Gastroesophageal sphincter (tissue), 4 donors: ENCODE results near the gene SANBR. TPM values are rescaled to one million over a fixed set of nuclear protein-coding genes. Genes with fewer than 3 reads are reported as not detected.

ENCODE experiments used
- ATAC-seq: fragments of 150-250 bp; one replicate; pipeline ENCODE4 v1.9.1; 2016; ENCODE audit warnings: mild to moderate bottlenecking, moderate library complexity
- H3K27ac ChIP-seq, 4 donors: fragments of 200-600 bp; sonication (generic) in 3 of 4; 1 replicate in 3 of 4; 2 replicates in 1 of 4; pipeline ENCODE4 v1.5.1; 2016 to 2019
- H3K27me3 ChIP-seq: fragments of 200-600 bp; sonication (generic); one replicate; pipeline ENCODE4 v1.5.1; 2019
- H3K36me3 ChIP-seq, 2 donors: fragments of 200-600 bp; sonication (generic); one replicate each; pipeline ENCODE4 v1.5.1; 2019; ENCODE audit warnings: control low read depth in 1 of 2
- H3K4me1 ChIP-seq, 3 donors: fragments of 200-600 bp; sonication (generic); 1 replicate in 2 of 3; 2 replicates in 1 of 3; pipeline ENCODE4 v1.5.1; 2016 to 2019; ENCODE audit warnings: control low read depth in 2 of 3
- H3K4me3 ChIP-seq, 2 donors: fragments of 200-600 bp; sonication (generic); one replicate each; pipeline ENCODE4 v1.5.1; 2019; ENCODE audit warnings: mild to moderate bottlenecking in 1 of 2, moderate library complexity in 1 of 2
- H3K9me3 ChIP-seq, 3 donors: fragments of 200-600 bp; sonication (generic); one replicate each; pipeline ENCODE4 v1.5.1; 2017 to 2019; ENCODE audit warnings: control low read depth in 2 of 3
- EP300 ChIP-seq: sonication (generic); formaldehyde crosslinking; IDR thresholded peaks from one replicate; pipeline ENCODE4 v1.6.1; 2017; ENCODE audit warnings: antibody characterized with exemption, mild to moderate bottlenecking
- POLR2A ChIP-seq, 2 donors: fragments of 450-650 bp; IDR thresholded peaks; one replicate each; pipeline ENCODE4 v1.6.1; 2017; ENCODE audit warnings: antibody characterized with exemption in 2 of 2, mild to moderate bottlenecking in 2 of 2, moderate library complexity in 1 of 2
- POLR2AphosphoS5 ChIP-seq: sonication (generic); formaldehyde crosslinking; IDR thresholded peaks from one replicate; pipeline ENCODE4 v1.6.1; 2017; ENCODE audit warnings: antibody characterized with exemption
- WGBS, 2 donors: methylation state at CpG; one replicate each; pipeline ENCODE4 v1.1.5; 2018; ENCODE audit warnings: low coverage in 1 of 2; 5-methylcytosine and 5-hydroxymethylcytosine counted together
- total RNA-seq, 4 donors: library from RNA; depleted of rRNA; stranded (reverse); fragments of >200 nt; gene quantifications; one replicate each; pipeline ENCODE4 v1.1.0, GENCODE V29; 2016
- TF ChIP-seq, protein P1 (sequence below), 4 experiments: fragments of 200-600 bp in 2 of 4; fragments of 450-650 bp in 2 of 4; sonication (generic) in 1 of 4; IDR thresholded peaks; one replicate each; pipeline ENCODE4 v1.5.1; 2017 to 2019; ENCODE audit warnings: antibody characterized with exemption in 4 of 4, mild to moderate bottlenecking in 2 of 4, moderate library complexity in 2 of 4

SANBR gene
- total RNA-seq, 4 donors from 2014 or later, result 2.2 to 7.5 (median 5.8) TPM

DNA sequence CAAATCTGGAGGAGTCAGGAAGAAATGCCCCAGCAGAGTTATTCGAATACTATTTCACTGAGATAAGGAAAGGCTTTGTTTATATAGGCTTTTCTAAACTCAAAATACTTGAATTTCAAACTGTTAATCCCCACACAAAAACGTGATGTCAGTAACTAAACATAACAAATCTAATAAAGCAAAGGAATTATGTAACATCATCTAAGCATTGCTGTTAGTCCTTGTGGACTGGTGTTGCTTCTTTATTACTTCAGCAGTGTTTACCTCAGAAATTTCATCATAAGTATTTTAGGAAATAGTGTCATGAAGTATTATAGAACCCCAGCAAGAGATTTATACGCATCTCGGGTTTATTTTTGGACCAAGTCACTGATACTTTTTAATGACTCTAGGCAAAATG, 19.7 kb upstream of the SANBR start:
- Histone ChIP-seq H3K27ac (peak overlapping the region in 3 of 4 donors; percentile 8 to 63 (median 53)), H3K36me3 (peaks cover 0 to 37% of the 10 kb centered on the region in 2 donors), H3K4me1 (peaks cover 0 to 40% (median 11%) of the 10 kb centered on the region in 3 donors), H3K4me3 (no peak overlapping the region), H3K27me3 (no peaks in the 10 kb centered on the region), H3K9me3 (no peaks in the 10 kb centered on the region)
- WGBS, 2 donors, result 12 to 18% methylated on average over 4 of the region's 4 CpGs
- ATAC-seq, result peak; percentile 69
- TF ChIP-seq POLR2AphosphoS5 (no peak), POLR2A (IDR thresholded peaks at IDR 0.05) (no peak), EP300 (no peak)
- TF ChIP-seq, protein P1, sequence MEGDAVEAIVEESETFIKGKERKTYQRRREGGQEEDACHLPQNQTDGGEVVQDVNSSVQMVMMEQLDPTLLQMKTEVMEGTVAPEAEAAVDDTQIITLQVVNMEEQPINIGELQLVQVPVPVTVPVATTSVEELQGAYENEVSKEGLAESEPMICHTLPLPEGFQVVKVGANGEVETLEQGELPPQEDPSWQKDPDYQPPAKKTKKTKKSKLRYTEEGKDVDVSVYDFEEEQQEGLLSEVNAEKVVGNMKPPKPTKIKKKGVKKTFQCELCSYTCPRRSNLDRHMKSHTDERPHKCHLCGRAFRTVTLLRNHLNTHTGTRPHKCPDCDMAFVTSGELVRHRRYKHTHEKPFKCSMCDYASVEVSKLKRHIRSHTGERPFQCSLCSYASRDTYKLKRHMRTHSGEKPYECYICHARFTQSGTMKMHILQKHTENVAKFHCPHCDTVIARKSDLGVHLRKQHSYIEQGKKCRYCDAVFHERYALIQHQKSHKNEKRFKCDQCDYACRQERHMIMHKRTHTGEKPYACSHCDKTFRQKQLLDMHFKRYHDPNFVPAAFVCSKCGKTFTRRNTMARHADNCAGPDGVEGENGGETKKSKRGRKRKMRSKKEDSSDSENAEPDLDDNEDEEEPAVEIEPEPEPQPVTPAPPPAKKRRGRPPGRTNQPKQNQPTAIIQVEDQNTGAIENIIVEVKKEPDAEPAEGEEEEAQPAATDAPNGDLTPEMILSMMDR (IDR thresholded peaks at IDR 0.05), result no peak

DNA sequence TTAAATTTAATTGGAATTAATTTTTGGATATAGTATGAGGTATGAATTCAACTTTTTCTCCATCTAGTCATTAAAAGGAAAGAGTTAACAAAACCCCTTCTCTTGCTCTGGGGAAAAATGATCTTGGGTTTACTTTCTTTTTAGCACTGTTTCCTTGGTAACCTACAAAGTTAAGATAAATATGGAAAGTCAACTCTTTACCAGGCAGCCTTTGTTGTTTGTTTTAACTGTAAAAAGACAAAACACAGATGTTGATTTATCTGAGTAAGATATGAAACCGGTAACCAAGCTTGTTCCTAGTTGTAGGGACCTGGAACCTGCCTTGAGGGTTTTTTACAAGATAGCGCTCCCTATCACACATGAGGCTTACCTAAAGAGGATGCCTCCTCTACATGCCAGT, 10.1 kb upstream of the SANBR start:
- 25 to 46% methylated on average over 2 of the region's 2 CpGs for WGBS, 2 donors

DNA sequence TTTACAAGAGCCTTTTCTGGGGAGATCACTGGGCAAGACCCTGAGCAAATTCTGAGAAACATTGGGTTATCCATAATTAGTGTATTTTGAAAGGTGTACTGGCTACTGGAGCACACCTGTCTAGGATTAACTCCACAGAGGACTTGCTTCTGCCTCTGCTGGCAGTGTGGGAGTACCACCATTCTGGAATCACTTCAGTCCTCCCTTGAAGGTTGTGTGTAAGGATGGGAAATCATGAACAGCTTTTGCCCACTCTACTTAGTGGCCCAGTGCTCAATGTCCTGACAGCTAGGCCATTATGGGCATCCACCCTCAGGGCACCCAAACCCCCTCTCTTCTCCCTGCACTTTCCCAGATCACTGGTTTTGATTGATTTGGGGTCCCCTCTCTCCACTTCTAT, 8.1 kb upstream of the SANBR start:
- Histone ChIP-seq H3K27ac (no peak overlapping the region), H3K9me3 (no peaks in the 10 kb centered on the region), H3K27me3 (no peaks in the 10 kb centered on the region), H3K36me3 (peaks cover 0 to 34% of the 10 kb centered on the region in 2 donors), H3K4me1 (peaks cover 0 to 6% (median 0%) of the 10 kb centered on the region in 3 donors), H3K4me3 (no peak overlapping the region)
- ATAC-seq, result no peak
- TF ChIP-seq POLR2A (IDR thresholded peaks at IDR 0.05) (no peak), EP300 (no peak), POLR2AphosphoS5 (no peak)
- TF ChIP-seq, protein P1 (IDR thresholded peaks at IDR 0.05), result no peak

More for the DNA sequence above, 10.1 kb upstream of the SANBR start:
- H3K27ac ChIP-seq, result no peak overlapping the region
- H3K36me3 ChIP-seq, result peaks cover 0 to 46% of the 10 kb centered on the region in 2 donors
- H3K9me3 ChIP-seq, result no peaks in the 10 kb centered on the region
- H3K27me3 ChIP-seq, result no peaks in the 10 kb centered on the region
- H3K4me1 ChIP-seq, result peaks cover 0 to 6% (median 0%) of the 10 kb centered on the region in 3 donors
- ATAC-seq, result no peak
- TF ChIP-seq POLR2A (IDR thresholded peaks at IDR 0.05), result no peak
- TF ChIP-seq POLR2AphosphoS5, result no peak
- TF ChIP-seq EP300, result no peak
- TF ChIP-seq, protein P1 (IDR thresholded peaks at IDR 0.05), result no peak
- H3K4me3 ChIP-seq, result no peak overlapping the region

DNA sequence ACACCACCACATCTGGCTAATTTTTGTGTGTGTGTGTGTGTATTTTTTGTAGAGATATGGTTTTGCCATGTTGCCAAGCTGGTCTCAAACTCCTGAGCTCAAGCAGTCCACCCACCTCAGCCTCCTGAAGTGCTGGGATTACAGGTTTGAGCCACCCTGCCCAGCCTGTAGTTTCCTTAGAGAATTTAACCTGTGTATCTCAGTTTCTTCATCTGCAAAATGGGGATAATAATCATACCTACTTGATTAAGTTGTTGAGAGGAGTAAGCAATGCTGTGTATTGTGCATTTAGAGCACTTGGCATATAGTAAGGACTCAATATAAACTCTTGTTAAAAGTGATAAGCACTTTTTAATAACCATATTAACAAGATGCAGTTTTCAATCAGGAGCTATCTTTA, 6.3 kb upstream of the SANBR start:
- Histone ChIP-seq H3K9me3 (no peaks in the 10 kb centered on the region), H3K27me3 (no peaks in the 10 kb centered on the region), H3K27ac (no peak overlapping the region), H3K4me3 (no peak overlapping the region), H3K36me3 (peaks cover 0 to 19% of the 10 kb centered on the region in 2 donors), H3K4me1 (peaks cover 0 to 6% (median 0%) of the 10 kb centered on the region in 3 donors)
- no peak for ATAC-seq
- TF ChIP-seq EP300 (no peak), POLR2A (IDR thresholded peaks at IDR 0.05) (no peak), POLR2AphosphoS5 (no peak)
- TF ChIP-seq, protein P1 (IDR thresholded peaks at IDR 0.05), result no peak

DNA sequence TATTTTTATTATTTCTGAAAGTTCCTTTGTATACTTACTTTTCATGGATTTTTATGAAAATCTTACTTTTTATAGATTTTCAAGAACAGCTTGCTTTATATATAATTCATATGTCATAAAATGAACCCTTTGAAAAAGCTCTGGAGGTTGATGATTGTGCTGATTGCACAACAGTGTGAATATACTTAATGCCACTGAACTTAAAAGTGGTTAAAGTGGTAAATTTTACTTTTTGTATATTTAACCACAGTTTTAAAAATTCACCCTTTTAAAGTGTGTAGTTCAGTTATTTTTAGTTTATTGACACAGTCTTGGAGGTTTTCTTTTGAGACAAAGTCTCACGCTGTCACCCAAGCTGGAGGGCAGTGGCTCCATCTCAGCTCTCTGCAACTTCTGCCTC, 8.4 kb downstream of the SANBR start:
- WGBS, 2 donors, result 100% methylated on average over 1 of the region's 1 CpG
- Histone ChIP-seq H3K27me3 (no peaks in the 10 kb centered on the region), H3K9me3 (no peaks in the 10 kb centered on the region), H3K36me3 (peaks cover 0 to 62% of the 10 kb centered on the region in 2 donors), H3K4me1 (no peaks in the 10 kb centered on the region), H3K4me3 (no peak overlapping the region), H3K27ac (no peak overlapping the region)
- ATAC-seq, result no peak
- no peak for TF ChIP-seq EP300
- TF ChIP-seq POLR2AphosphoS5, result no peak
- TF ChIP-seq POLR2A (IDR thresholded peaks at IDR 0.05), result no peak
